HEK293T (cell line): ENCODE measurements around the gene SKOR1.

ENCODE experiments used
- CTCF ChIA-PET: fragments of 350-600 bp; formaldehyde crosslinking; extraction: SDS; loops from one replicate; lab custom pipeline; 2021; ENCODE audit warnings: antibody characterized with exemption, inconsistent platforms; lab: Yijun Ruan, JAX
- POLR2A ChIA-PET: fragments of 350-600 bp; formaldehyde crosslinking; extraction: SDS; loops from one replicate; lab custom pipeline; 2020; ENCODE audit warnings: antibody characterized with exemption, inconsistent platforms; lab: Yijun Ruan, JAX
- DNase-seq: peaks from one replicate; pipeline ENCODE4 v3.0.0; 2012; ENCODE audit warnings: mixed read lengths; ENCODE audit errors: extremely low spot score
- ARNT ChIP-seq: fragments of 450-650 bp; IDR thresholded peaks from 2 replicates; pipeline ENCODE4 v1.6.1; 2017; ENCODE audit warnings: mild to moderate bottlenecking
- BHLHE40 ChIP-seq: fragments of 450-650 bp; IDR thresholded peaks from 2 replicates; pipeline ENCODE4 v1.6.1; 2016; ENCODE audit warnings: mild to moderate bottlenecking, moderate library complexity, borderline replicate concordance
- CTBP1 ChIP-seq: fragments of 450-650 bp; IDR thresholded peaks from 2 replicates; pipeline ENCODE4 v1.6.1; 2016; ENCODE audit warnings: borderline replicate concordance
- ELF4 ChIP-seq: fragments of 450-650 bp; IDR thresholded peaks from 2 replicates; pipeline ENCODE4 v1.6.1; 2017; ENCODE audit warnings: antibody characterized with exemption
- FOXA1 ChIP-seq: fragments of 450-650 bp; IDR thresholded peaks from 2 replicates; pipeline ENCODE4 v1.6.1; 2016; ENCODE audit warnings: mild to moderate bottlenecking
- FOXK2 ChIP-seq: fragments of 450-650 bp; IDR thresholded peaks from 2 replicates; pipeline ENCODE4 v1.6.1; 2016; ENCODE audit warnings: mild to moderate bottlenecking
- FOXM1 ChIP-seq: fragments of 450-650 bp; IDR thresholded peaks from 2 replicates; pipeline ENCODE4 v1.6.1; 2017; ENCODE audit warnings: mild to moderate bottlenecking, borderline replicate concordance
- HDGF ChIP-seq: fragments of 450-650 bp; IDR thresholded peaks from 2 replicates; pipeline ENCODE4 v1.6.1; 2017; ENCODE audit warnings: antibody characterized with exemption, borderline replicate concordance
- L3MBTL2 ChIP-seq: fragments of 450-650 bp; conservative IDR thresholded peaks from 2 replicates; pipeline ENCODE4 v1.6.1; 2016; ENCODE audit warnings: mild to moderate bottlenecking
- LEF1 ChIP-seq: fragments of 450-650 bp; IDR thresholded peaks from 2 replicates; pipeline ENCODE4 v1.6.1; 2017; ENCODE audit warnings: mild to moderate bottlenecking, borderline replicate concordance
- NFRKB ChIP-seq: fragments of 450-650 bp; IDR thresholded peaks from 2 replicates; pipeline ENCODE4 v1.6.1; 2016; ENCODE audit warnings: mild to moderate bottlenecking, moderate library complexity
- PKNOX1 ChIP-seq: fragments of 450-650 bp; IDR thresholded peaks from 2 replicates; pipeline ENCODE4 v1.6.1; 2016
- SP1 ChIP-seq: fragments of 450-650 bp; IDR thresholded peaks from 2 replicates; pipeline ENCODE4 v1.6.1; 2017
- SUZ12 ChIP-seq: fragments of 450-650 bp; IDR thresholded peaks from 2 replicates; pipeline ENCODE4 v1.6.1; 2016; ENCODE audit warnings: mild to moderate bottlenecking
- TARDBP ChIP-seq: fragments of 450-650 bp; IDR thresholded peaks from 2 replicates; pipeline ENCODE4 v1.6.1; 2016
- ZNF384 ChIP-seq: fragments of 450-650 bp; IDR thresholded peaks from 2 replicates; pipeline ENCODE4 v1.6.1; 2016

Gene SKOR1

GRCh38 chr15:67843571-67844387 lies 18.5 kb downstream of the SKOR1 start:
- POLR2A ChIA-PET = no interaction called here
- CTCF ChIA-PET = no interaction called here

GRCh38 chr15:67845974-67846373 lies 20.7 kb downstream of the SKOR1 start:
- no peak for DNase-seq
- ChIA-PET POLR2A (interaction anchor here (0.7 kb wide), 1 partner anchor 125 kb away, joined by 3 read pairs; no protein-coding TSS in a partner anchor), CTCF (interaction anchor here (0.6 to 1.5 kb wide), 2 partner anchors 17 to 98 kb away, joined by 3 to 4 read pairs; no protein-coding TSS in a partner anchor)
- no peak for TF ChIP-seq SP1
- TF ChIP-seq PKNOX1 = no peak
- no peak for TF ChIP-seq TARDBP
- no peak for TF ChIP-seq BHLHE40
- TF ChIP-seq ZNF384 = no peak
- no peak for TF ChIP-seq ARNT

More at GRCh38 chr15:67843571-67844387, 18.5 kb downstream of the SKOR1 start:
- no peak for DNase-seq
- TF ChIP-seq FOXK2 (no peak), ARNT (no peak), SUZ12 (no peak), SP1 (no peak), NFRKB (no peak), L3MBTL2 (no peak), ELF4 (no peak), TARDBP (no peak), FOXA1 (no peak), CTBP1 (no peak), BHLHE40 (no peak)

GRCh38 chr15:67849538-67849937 lies 24.2 kb downstream of the SKOR1 start:
- TF ChIP-seq TARDBP (no peak), PKNOX1 (no peak), SP1 (no peak), LEF1 (no peak), ZNF384 (no peak), ELF4 (no peak), FOXK2 (no peak), BHLHE40 (no peak), ARNT (no peak), NFRKB (no peak), CTBP1 (no peak), HDGF (no peak), FOXA1 (no peak), SUZ12 (no peak), L3MBTL2 (no peak), FOXM1 (no peak)
- no peak for DNase-seq
- CTCF ChIA-PET = no interaction called here
- POLR2A ChIA-PET = no interaction called here

- DNase-seq = no peak
- TF ChIP-seq PKNOX1 (no peak), HDGF (no peak)
- ChIA-PET POLR2A (interaction anchor here (1.3 kb wide), 1 partner anchor 10 kb away, joined by 3 read pairs; no protein-coding TSS in a partner anchor), CTCF (no interaction called here)
Measured at GRCh38 chr15:67850336-67850735, 25.0 kb downstream of the SKOR1 start.

GRCh38 chr15:67850994-67851571 lies 25.8 kb downstream of the SKOR1 start:
- POLR2A ChIA-PET = interaction anchor here (1.3 kb wide), 1 partner anchor 10 kb away, joined by 3 read pairs; no protein-coding TSS in a partner anchor
- no peak for DNase-seq
- CTCF ChIA-PET = no interaction called here
- TF ChIP-seq ZNF384 = peak; percentile 64
- no peak for TF ChIP-seq ELF4

GRCh38 chr15:67852418-67852817 lies 27.1 kb downstream of the SKOR1 start:
- no peak for TF ChIP-seq NFRKB
- no peak for TF ChIP-seq SUZ12
- no peak for TF ChIP-seq ELF4
- TF ChIP-seq TARDBP = no peak
- TF ChIP-seq L3MBTL2 = no peak
- TF ChIP-seq LEF1 = no peak
- TF ChIP-seq FOXM1 = no peak
- no peak for TF ChIP-seq BHLHE40
- no peak for TF ChIP-seq SP1
- no peak for TF ChIP-seq FOXA1
- TF ChIP-seq PKNOX1 = no peak
- TF ChIP-seq FOXK2 = no peak
- TF ChIP-seq CTBP1 = no peak
- no peak for TF ChIP-seq HDGF
- no peak for TF ChIP-seq ZNF384
- TF ChIP-seq ARNT = no peak
- ChIA-PET CTCF (no interaction called here), POLR2A (interaction anchor here (0.5 kb wide), 1 partner anchor 919 kb away, joined by 3 read pairs; no protein-coding TSS in a partner anchor)
- no peak for DNase-seq
